Suprapubic skin (tissue), 4 donors: ENCODE measurements around the gene MB21D2. TPM values are rescaled to one million over a fixed set of nuclear protein-coding genes. Genes with fewer than 3 reads are reported as not detected.

Source experiments
- DNase-seq, 2 donors: peaks; one replicate each; pipeline ENCODE4 v3.0.0-alpha.2; 2019; ENCODE audit warnings: low spot score in 2 of 2
- H3K27ac ChIP-seq: fragments of 200-600 bp; sonication (generic); one replicate; pipeline ENCODE4 v1.5.1; 2019
- H3K27me3 ChIP-seq: fragments of 200-600 bp; sonication (generic); one replicate; pipeline ENCODE4 v1.5.1; 2019
- H3K36me3 ChIP-seq: fragments of 200-600 bp; sonication (generic); one replicate; pipeline ENCODE4 v1.5.1; 2019
- H3K4me1 ChIP-seq: fragments of 200-600 bp; sonication (generic); one replicate; pipeline ENCODE4 v1.5.1; 2019
- H3K4me3 ChIP-seq: fragments of 200-600 bp; sonication (generic); one replicate; pipeline ENCODE4 v1.5.1; 2019; ENCODE audit warnings: mild to moderate bottlenecking
- H3K9me3 ChIP-seq: fragments of 200-600 bp; sonication (generic); one replicate; pipeline ENCODE4 v1.5.1; 2019
- EP300 ChIP-seq: sonication (generic); formaldehyde crosslinking; IDR thresholded peaks from one replicate; pipeline ENCODE4 v1.6.1; 2017; ENCODE audit warnings: antibody characterized with exemption
- POLR2A ChIP-seq, 2 donors: fragments of 450-650 bp; IDR thresholded peaks; one replicate each; pipeline ENCODE4 v1.6.1; 2017; ENCODE audit warnings: antibody characterized with exemption in 2 of 2, mild to moderate bottlenecking in 2 of 2, moderate library complexity in 2 of 2
- POLR2AphosphoS5 ChIP-seq, 3 donors: sonication (generic); formaldehyde crosslinking; IDR thresholded peaks; one replicate each; pipeline ENCODE4 v1.6.1; 2017; ENCODE audit warnings: antibody characterized with exemption in 3 of 3
- WGBS: methylation state at CpG from one replicate; pipeline ENCODE4 v1.1.5; 2018; 5-methylcytosine and 5-hydroxymethylcytosine counted together
- total RNA-seq, 4 donors: library from RNA; depleted of rRNA; stranded (reverse); fragments of >200 nt; gene quantifications; one replicate each; pipeline ENCODE4 v1.1.0, GENCODE V29; 2016
- TF ChIP-seq, protein P1 (sequence below), 2 donors: fragments of 200-600 bp in 1 of 2; fragments of 450-650 bp in 1 of 2; sonication (generic) in 1 of 2; IDR thresholded peaks; one replicate each; pipeline ENCODE4 v1.5.1; 2016 to 2019; ENCODE audit warnings: antibody characterized with exemption in 2 of 2, mild to moderate bottlenecking in 1 of 2, moderate library complexity in 1 of 2

MB21D2 gene
- total RNA-seq, 4 donors from 2014 or later, result 9.2 to 12.2 (median 10.7) TPM

DNA sequence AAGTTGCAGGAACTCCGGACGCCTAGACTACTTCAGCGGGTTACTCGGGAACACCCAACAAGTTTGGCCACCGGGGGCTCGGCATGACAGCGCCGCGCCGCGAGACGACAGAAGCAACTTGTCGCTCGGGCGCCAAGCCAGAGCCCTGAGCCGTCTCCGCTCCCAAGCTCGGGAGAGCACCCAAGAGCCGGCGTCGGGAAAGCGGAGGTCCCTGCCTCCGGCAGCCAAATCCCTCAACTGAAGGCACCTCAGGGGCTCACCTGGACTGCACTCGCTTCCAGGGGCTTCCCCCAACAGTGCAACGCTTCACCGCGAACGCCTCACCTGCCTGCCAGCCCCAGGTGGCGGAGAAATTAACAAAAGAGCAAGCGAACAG lies 640 bp downstream of the MB21D2 start:
- H3K4me3 ChIP-seq, result peak overlapping the region; percentile 88
- TF ChIP-seq POLR2A (IDR thresholded peaks at IDR 0.05) (no peak), EP300 (no peak)
- H3K4me1 ChIP-seq, result peaks cover 18% of the 10 kb centered on the region
- peak; percentile 85 to 87 for DNase-seq
- WGBS, result 0% methylated on average over 23 of the region's 30 CpGs
- H3K36me3 ChIP-seq, result no peaks in the 10 kb centered on the region
- no peaks in the 10 kb centered on the region for H3K27me3 ChIP-seq
- peak overlapping the region; percentile 94 for H3K27ac ChIP-seq
- H3K9me3 ChIP-seq, result no peaks in the 10 kb centered on the region

DNA sequence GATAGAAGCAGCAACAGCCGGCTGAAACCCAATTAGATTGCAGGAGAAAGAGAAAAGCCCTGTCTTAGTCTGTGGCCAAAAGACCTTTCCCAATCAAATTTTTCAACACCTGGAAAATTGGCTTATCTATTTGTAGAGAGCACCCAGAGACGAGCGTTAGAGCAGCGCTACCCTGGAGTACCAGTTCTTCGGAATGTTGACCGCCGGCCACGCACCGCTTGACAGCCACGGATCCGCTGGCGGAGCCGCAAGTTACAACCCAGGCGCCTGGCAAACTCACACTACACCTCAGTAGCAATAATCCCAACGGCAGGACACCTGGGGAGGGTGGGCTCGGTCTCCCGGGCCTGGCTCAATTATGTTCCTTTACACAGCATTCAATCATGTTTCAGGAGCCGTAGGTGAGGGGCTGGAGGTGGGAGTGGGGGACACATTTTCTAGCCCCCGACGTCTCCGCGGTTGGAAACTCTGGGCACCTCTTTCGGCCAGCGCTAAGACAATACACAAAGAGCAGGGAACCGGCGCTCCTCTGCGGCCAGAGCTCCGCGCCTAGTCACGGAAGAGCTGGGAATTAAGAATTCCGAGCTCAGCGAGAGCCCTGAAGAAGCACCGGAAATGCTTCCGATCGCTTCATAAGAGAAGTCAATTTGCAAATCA lies 1.2 kb downstream of the MB21D2 start:
- peak in 1 of 2 donors; percentile 82 for DNase-seq

DNA sequence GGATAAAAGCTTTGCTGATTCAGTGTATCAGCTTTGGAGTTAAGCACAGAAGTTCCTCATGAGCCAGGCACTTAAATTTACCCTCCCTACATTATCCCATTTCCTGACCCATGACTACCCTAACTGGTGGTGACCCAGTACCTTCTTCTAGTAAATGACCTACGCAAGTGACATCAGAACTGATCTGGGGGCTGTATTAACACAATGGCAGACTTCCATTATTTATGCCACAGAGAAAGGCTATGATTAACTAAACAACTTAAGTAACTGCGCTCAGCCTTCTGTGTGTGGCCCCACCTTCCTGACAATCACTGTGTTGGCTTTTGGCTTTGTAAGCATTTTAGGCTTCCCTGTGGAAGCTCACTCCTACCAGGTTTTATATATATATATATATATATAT lies 1.9 kb downstream of the MB21D2 start:
- no peak for DNase-seq
- H3K27me3 ChIP-seq, result no peaks in the 10 kb centered on the region
- H3K4me3 ChIP-seq, result peak overlapping the region; percentile 88
- peaks cover 18% of the 10 kb centered on the region for H3K4me1 ChIP-seq
- H3K36me3 ChIP-seq, result no peaks in the 10 kb centered on the region
- H3K9me3 ChIP-seq, result no peaks in the 10 kb centered on the region
- WGBS, result 64% methylated on average over 2 of the region's 2 CpGs
- no peak overlapping the region for H3K27ac ChIP-seq
- TF ChIP-seq, protein P1, sequence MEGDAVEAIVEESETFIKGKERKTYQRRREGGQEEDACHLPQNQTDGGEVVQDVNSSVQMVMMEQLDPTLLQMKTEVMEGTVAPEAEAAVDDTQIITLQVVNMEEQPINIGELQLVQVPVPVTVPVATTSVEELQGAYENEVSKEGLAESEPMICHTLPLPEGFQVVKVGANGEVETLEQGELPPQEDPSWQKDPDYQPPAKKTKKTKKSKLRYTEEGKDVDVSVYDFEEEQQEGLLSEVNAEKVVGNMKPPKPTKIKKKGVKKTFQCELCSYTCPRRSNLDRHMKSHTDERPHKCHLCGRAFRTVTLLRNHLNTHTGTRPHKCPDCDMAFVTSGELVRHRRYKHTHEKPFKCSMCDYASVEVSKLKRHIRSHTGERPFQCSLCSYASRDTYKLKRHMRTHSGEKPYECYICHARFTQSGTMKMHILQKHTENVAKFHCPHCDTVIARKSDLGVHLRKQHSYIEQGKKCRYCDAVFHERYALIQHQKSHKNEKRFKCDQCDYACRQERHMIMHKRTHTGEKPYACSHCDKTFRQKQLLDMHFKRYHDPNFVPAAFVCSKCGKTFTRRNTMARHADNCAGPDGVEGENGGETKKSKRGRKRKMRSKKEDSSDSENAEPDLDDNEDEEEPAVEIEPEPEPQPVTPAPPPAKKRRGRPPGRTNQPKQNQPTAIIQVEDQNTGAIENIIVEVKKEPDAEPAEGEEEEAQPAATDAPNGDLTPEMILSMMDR (IDR thresholded peaks at IDR 0.05), result no peak
- TF ChIP-seq EP300 (no peak), POLR2A (IDR thresholded peaks at IDR 0.05) (no peak), POLR2AphosphoS5 (IDR thresholded peaks at IDR 0.05) (no peak)

More for the DNA sequence above, 1.2 kb downstream of the MB21D2 start:
- WGBS, result 2% methylated on average over 27 of the region's 35 CpGs
- TF ChIP-seq, protein P1 (IDR thresholded peaks at IDR 0.05), result no peak
- TF ChIP-seq EP300 (no peak), POLR2AphosphoS5 (IDR thresholded peaks at IDR 0.05) (no peak), POLR2A (IDR thresholded peaks at IDR 0.05) (no peak)
- peak overlapping the region; percentile 94 for H3K27ac ChIP-seq
- H3K4me3 ChIP-seq, result peak overlapping the region; percentile 88
- no peaks in the 10 kb centered on the region for H3K36me3 ChIP-seq
- H3K9me3 ChIP-seq, result no peaks in the 10 kb centered on the region
- H3K4me1 ChIP-seq, result peaks cover 18% of the 10 kb centered on the region
- H3K27me3 ChIP-seq, result no peaks in the 10 kb centered on the region

DNA sequence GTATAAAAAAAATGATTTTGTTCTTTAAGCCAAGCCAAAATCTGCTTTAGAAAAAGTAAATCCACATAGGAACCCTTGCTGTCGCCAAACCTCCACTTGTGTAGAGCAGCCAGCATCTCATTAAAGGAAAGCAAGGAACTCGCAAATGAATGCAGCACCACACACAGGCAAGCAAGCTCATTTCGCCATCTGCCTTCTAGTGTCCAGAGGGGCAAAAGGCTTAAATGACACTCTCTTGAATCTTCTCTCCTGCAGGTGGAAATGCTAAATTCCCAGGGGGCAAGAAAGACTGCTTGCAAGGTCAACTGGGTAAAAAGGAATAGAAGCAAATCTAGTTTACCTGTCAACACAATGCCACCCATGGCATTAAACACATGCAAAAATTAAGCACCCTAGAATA lies 2.4 kb downstream of the MB21D2 start:
- no peak overlapping the region for H3K4me3 ChIP-seq
- WGBS, result 40% methylated on average over 3 of the region's 3 CpGs
- TF ChIP-seq, protein P1 (IDR thresholded peaks at IDR 0.05), result no peak
- no peak for TF ChIP-seq POLR2AphosphoS5 (IDR thresholded peaks at IDR 0.05)
- H3K27ac ChIP-seq, result no peak overlapping the region
- H3K27me3 ChIP-seq, result no peaks in the 10 kb centered on the region
- H3K36me3 ChIP-seq, result no peaks in the 10 kb centered on the region
- DNase-seq, result no peak
- peaks cover 18% of the 10 kb centered on the region for H3K4me1 ChIP-seq
- H3K9me3 ChIP-seq, result no peaks in the 10 kb centered on the region

DNA sequence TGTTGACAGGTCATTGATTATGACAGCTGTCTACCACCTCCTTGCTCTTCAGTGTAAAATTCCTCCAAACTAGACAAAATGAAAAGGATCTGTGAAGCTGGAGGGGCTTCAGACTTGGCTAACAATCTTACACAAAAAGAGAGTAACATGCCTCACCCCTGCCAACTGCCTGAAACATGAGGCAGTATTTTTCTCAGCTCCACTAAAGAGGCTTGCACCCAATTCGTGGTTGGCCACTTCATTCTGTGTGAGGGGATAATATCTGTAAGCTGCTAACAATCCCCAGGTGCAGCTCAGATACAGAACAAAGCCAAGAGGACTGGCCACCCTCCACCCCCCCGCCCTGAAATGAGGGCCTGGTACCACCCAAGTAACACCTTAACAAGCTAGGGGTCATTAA lies 2.8 kb downstream of the MB21D2 start:
- Histone ChIP-seq H3K4me3 (no peak overlapping the region), H3K27me3 (no peaks in the 10 kb centered on the region), H3K36me3 (no peaks in the 10 kb centered on the region), H3K4me1 (peaks cover 18% of the 10 kb centered on the region), H3K27ac (no peak overlapping the region), H3K9me3 (no peaks in the 10 kb centered on the region)
- WGBS, result 81% methylated on average over 2 of the region's 2 CpGs
- DNase-seq, result no peak
- no peak for TF ChIP-seq POLR2A (IDR thresholded peaks at IDR 0.05)
- TF ChIP-seq, protein P1 (IDR thresholded peaks at IDR 0.05), result no peak
- TF ChIP-seq EP300, result no peak
- no peak for TF ChIP-seq POLR2AphosphoS5 (IDR thresholded peaks at IDR 0.05)

DNA sequence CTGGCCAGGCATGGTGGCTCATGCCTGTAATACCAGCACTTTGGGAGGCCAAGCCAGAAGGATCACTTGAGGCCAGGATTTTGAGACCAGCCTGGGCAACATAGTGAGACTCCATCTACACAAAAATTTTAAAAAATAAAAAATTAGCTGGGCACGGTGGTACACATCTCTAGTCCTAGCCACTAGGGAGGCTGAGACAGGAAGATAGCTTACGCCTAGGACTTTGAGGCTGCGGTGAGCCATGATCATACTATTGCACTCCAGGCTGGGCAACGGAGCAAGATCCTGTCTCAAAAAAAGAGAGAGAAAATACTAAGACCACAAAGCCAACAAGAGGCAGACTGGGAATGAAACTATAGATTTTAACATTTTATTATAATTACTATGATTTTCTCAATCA lies 4.1 kb downstream of the MB21D2 start:
- H3K9me3 ChIP-seq, result no peaks in the 10 kb centered on the region
- no peak for DNase-seq
- no peaks in the 10 kb centered on the region for H3K36me3 ChIP-seq
- no peak overlapping the region for H3K27ac ChIP-seq
- peaks cover 14% of the 10 kb centered on the region for H3K4me1 ChIP-seq
- no peak overlapping the region for H3K4me3 ChIP-seq
- H3K27me3 ChIP-seq, result no peaks in the 10 kb centered on the region
- 95% methylated on average over 4 of the region's 4 CpGs for whole genome bisulfite sequencing
- TF ChIP-seq POLR2AphosphoS5 (IDR thresholded peaks at IDR 0.05), result no peak
- no peak for TF ChIP-seq EP300
- TF ChIP-seq POLR2A (IDR thresholded peaks at IDR 0.05), result no peak
- TF ChIP-seq, protein P1 (IDR thresholded peaks at IDR 0.05), result no peak
